Measurements from ENCODE around the gene NLRP6. TPM values are rescaled to one million over a fixed set of nuclear protein-coding genes. Genes with fewer than 3 reads are reported as not detected.

The NLRP6 gene
- total RNA-seq, 4 donors from 2014 or later, result 0.15 to 1.3 (median 0.64) TPM

DNA sequence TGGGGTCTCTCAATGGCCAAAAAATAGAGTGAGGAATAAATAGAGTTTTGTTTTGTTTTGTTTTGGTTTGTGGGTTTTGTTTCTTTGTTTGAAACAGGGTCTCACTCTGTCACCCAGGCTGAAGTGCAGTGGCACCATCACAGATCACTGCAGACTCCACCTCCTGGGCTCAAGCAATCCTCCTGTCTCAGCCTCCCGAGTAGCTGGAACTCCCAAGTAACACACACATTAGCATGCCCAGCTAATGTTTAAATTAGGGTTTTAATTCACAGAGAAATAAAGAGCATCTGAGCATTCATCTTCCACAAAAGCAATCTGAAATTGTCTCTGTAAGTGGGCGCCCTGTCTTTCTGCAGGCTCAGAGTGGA lies 51.7 kb downstream of the NLRP6 start:
- TF ChIP-seq POLR2A (IDR thresholded peaks at IDR 0.05) (no peak), POLR2AphosphoS5 (IDR thresholded peaks at IDR 0.05) (no peak), EP300 (IDR thresholded peaks at IDR 0.05) (no peak)
- TF ChIP-seq, protein P1, sequence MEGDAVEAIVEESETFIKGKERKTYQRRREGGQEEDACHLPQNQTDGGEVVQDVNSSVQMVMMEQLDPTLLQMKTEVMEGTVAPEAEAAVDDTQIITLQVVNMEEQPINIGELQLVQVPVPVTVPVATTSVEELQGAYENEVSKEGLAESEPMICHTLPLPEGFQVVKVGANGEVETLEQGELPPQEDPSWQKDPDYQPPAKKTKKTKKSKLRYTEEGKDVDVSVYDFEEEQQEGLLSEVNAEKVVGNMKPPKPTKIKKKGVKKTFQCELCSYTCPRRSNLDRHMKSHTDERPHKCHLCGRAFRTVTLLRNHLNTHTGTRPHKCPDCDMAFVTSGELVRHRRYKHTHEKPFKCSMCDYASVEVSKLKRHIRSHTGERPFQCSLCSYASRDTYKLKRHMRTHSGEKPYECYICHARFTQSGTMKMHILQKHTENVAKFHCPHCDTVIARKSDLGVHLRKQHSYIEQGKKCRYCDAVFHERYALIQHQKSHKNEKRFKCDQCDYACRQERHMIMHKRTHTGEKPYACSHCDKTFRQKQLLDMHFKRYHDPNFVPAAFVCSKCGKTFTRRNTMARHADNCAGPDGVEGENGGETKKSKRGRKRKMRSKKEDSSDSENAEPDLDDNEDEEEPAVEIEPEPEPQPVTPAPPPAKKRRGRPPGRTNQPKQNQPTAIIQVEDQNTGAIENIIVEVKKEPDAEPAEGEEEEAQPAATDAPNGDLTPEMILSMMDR (IDR thresholded peaks at IDR 0.05), result no peak
- no peak overlapping the region for H3K27ac ChIP-seq
- no peak for DNase-seq (ENCODE audit: low spot score in 2 of 2)

DNA sequence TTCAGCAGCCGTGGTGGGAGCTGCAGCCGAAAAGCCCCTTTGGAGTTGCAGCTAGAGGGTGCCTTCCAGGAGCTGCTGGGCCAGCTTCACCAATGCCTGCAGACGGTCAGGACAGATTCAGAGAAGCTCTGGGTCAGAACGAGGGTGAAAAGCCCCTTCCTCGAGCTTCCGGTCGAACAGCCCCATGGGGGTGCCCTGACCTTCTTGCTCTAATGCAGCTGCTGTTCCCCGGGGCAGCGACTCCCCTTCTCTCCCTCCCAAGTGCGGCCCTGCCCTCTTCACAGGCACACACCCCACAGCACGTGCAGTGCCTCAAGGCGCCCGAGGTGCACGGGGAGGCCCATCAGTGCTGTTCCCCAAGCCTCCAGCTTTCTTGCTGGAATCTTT lies 52.1 kb downstream of the NLRP6 start:
- no peaks in the 10 kb centered on the region for H3K36me3 ChIP-seq
- H3K4me3 ChIP-seq, result no peak overlapping the region
- H3K4me1 ChIP-seq, result peaks cover 36% of the 10 kb centered on the region
- 72% methylated on average over 13 of the region's 14 CpGs for WGBS
- H3K27ac ChIP-seq, result no peak overlapping the region
- peak in 1 of 2 donors; percentile 60 for DNase-seq (ENCODE audit: low spot score in 2 of 2)
- no peak for TF ChIP-seq POLR2A (IDR thresholded peaks at IDR 0.05)
- TF ChIP-seq, protein P1 (IDR thresholded peaks at IDR 0.05), result no peak
- no peak for TF ChIP-seq POLR2AphosphoS5 (IDR thresholded peaks at IDR 0.05)
- TF ChIP-seq EP300 (IDR thresholded peaks at IDR 0.05), result no peak
- no peaks in the 10 kb centered on the region for H3K9me3 ChIP-seq
- no peaks in the 10 kb centered on the region for H3K27me3 ChIP-seq

More for the DNA sequence above, 51.7 kb downstream of the NLRP6 start:
- Histone ChIP-seq H3K27me3 (no peaks in the 10 kb centered on the region), H3K4me1 (peaks cover 34% of the 10 kb centered on the region), H3K4me3 (no peak overlapping the region), H3K9me3 (no peaks in the 10 kb centered on the region), H3K36me3 (no peaks in the 10 kb centered on the region)
- WGBS, result 88% methylated on average over 2 of the region's 2 CpGs

GRCh38 chr11:330694-331357 lies 52.6 kb downstream of the NLRP6 start:
- Histone ChIP-seq H3K4me3 (no peak overlapping the region), H3K36me3 (no peaks in the 10 kb centered on the region), H3K4me1 (peaks cover 38% of the 10 kb centered on the region), H3K27ac (no peak overlapping the region), H3K9me3 (no peaks in the 10 kb centered on the region), H3K27me3 (no peaks in the 10 kb centered on the region)
- TF ChIP-seq EP300 (IDR thresholded peaks at IDR 0.05) (no peak), POLR2AphosphoS5 (IDR thresholded peaks at IDR 0.05) (no peak), POLR2A (IDR thresholded peaks at IDR 0.05) (no peak)
- TF ChIP-seq, protein P1 (IDR thresholded peaks at IDR 0.05), result no peak
- peak in 1 of 2 donors; percentile 55 for DNase-seq (ENCODE audit: low spot score in 2 of 2)
- 87% methylated on average over 26 of the region's 34 CpGs for WGBS

- peaks cover 32% of the 10 kb centered on the region for H3K4me1 ChIP-seq
- H3K4me3 ChIP-seq, result no peak overlapping the region
- no peaks in the 10 kb centered on the region for H3K27me3 ChIP-seq
- peak in 1 of 2 donors; percentile 54 for DNase-seq (ENCODE audit: low spot score in 2 of 2)
- no peaks in the 10 kb centered on the region for H3K36me3 ChIP-seq
- H3K9me3 ChIP-seq, result no peaks in the 10 kb centered on the region
- H3K27ac ChIP-seq, result no peak overlapping the region
- WGBS, result 80% methylated on average over 19 of the region's 19 CpGs
- TF ChIP-seq POLR2A (IDR thresholded peaks at IDR 0.05) (no peak), EP300 (IDR thresholded peaks at IDR 0.05) (no peak), POLR2AphosphoS5 (IDR thresholded peaks at IDR 0.05) (no peak)
- TF ChIP-seq, protein P1 (IDR thresholded peaks at IDR 0.05), result no peak
Observed at GRCh38 chr11:331358-332060, 53.3 kb downstream of the NLRP6 start.

Data from suprapubic skin (tissue), 4 donors.